NCI-H2107 treated with DMSO at 0.1 percent for 48 hours (cell line): ENCODE results near the gene STEAP1B.
"Not testable (repeated sequence)": the region's sequence is repeated elsewhere in the genome, so short reads cannot be mapped to it uniquely, and the experiment has no call there.

ENCODE experiments used
- DNase-seq: peaks from one replicate; lab custom pipeline; 2025; ENCODE audit not compliant: unreplicated experiment; lab: John Stamatoyannopoulos, UW

STEAP1B gene

GRCh38 chr7:22433710-22434460, 66.1 kb downstream of the STEAP1B start:
- DNase-seq = no peak

- not testable (repeated sequence) for DNase-seq
Measured at GRCh38 chr7:22433165-22433700, 66.8 kb downstream of the STEAP1B start.

- no peak for DNase-seq
Measured at GRCh38 chr7:22432203-22432718, 67.7 kb downstream of the STEAP1B start.

GRCh38 chr7:22430457-22430856, 69.5 kb downstream of the STEAP1B start:
- DNase-seq = no peak

GRCh38 chr7:22429386-22429785, 70.6 kb downstream of the STEAP1B start:
- DNase-seq = no peak

- DNase-seq = no peak
Measured at GRCh38 chr7:22427855-22428254, 72.1 kb downstream of the STEAP1B start.

- no peak for DNase-seq
Measured at GRCh38 chr7:22427104-22427503, 72.9 kb downstream of the STEAP1B start.

GRCh38 chr7:22426463-22427094, 73.4 kb downstream of the STEAP1B start:
- no peak for DNase-seq

GRCh38 chr7:22425361-22425760, 74.6 kb downstream of the STEAP1B start:
- no peak for DNase-seq

- no peak for DNase-seq
Measured at GRCh38 chr7:22422831-22423615, 77.0 kb downstream of the STEAP1B start.

GRCh38 chr7:22420973-22421635, 78.9 kb downstream of the STEAP1B start:
- peak; percentile 55 for DNase-seq

- DNase-seq = no peak
Measured at GRCh38 chr7:22420008-22420407, 80.0 kb downstream of the STEAP1B start.

- peak; percentile 25 for DNase-seq
Measured at GRCh38 chr7:22419488-22419887, 80.5 kb downstream of the STEAP1B start.

GRCh38 chr7:22418251-22419046, 81.5 kb downstream of the STEAP1B start:
- DNase-seq = no peak

GRCh38 chr7:22417841-22418240, 82.1 kb downstream of the STEAP1B start:
- no peak for DNase-seq

GRCh38 chr7:22417349-22417748, 82.6 kb downstream of the STEAP1B start:
- no peak for DNase-seq

GRCh38 chr7:22414424-22414823, 85.6 kb downstream of the STEAP1B start:
- no peak for DNase-seq

- no peak for DNase-seq
Measured at GRCh38 chr7:22413211-22413610, 86.8 kb downstream of the STEAP1B start.

GRCh38 chr7:22411977-22412693, 87.9 kb downstream of the STEAP1B start:
- no peak for DNase-seq
